Stimulated activated CD8-positive, alpha-beta memory T cell treated with anti-CD3 and anti-CD28 coated beads, Interleukin-12 subunit alpha, Interleukin-12 subunit beta, amount 100 ng/mL, for 1 hour (primary cell): ENCODE results near the gene DUSP2.
"Not testable (repeated sequence)": the region's sequence is repeated elsewhere in the genome, so short reads cannot be mapped to it uniquely, and the experiment has no call there.

Experiments used
- DNase-seq: peaks from one replicate; pipeline ENCODE4 v3.0.0-alpha.2; 2020; ENCODE audit warnings: low read depth

DUSP2 gene

GRCh38 chr2:96161898-96162297, 16.7 kb upstream of the DUSP2 start:
- DNase-seq: no peak

DNA sequence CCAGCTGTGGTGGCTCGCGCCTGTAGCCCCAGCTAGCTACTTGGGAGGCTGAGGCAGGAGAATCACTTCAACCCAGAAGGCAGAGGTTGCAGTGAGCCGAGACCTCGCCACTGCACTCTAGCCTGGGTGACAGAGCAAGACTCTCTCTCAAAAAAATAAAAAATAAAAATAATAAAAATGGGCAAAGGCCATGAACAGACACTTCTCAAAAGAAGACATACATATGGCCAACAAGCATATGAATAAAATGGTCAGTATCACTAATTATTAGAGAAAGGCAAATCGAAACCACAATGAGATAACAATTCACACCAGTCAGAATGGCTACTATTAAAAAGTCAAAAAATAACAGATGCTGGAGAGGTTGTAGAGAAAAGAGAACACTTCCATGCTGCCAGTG, 15.1 kb upstream of the DUSP2 start:
- DNase-seq: not testable (repeated sequence)

DNA sequence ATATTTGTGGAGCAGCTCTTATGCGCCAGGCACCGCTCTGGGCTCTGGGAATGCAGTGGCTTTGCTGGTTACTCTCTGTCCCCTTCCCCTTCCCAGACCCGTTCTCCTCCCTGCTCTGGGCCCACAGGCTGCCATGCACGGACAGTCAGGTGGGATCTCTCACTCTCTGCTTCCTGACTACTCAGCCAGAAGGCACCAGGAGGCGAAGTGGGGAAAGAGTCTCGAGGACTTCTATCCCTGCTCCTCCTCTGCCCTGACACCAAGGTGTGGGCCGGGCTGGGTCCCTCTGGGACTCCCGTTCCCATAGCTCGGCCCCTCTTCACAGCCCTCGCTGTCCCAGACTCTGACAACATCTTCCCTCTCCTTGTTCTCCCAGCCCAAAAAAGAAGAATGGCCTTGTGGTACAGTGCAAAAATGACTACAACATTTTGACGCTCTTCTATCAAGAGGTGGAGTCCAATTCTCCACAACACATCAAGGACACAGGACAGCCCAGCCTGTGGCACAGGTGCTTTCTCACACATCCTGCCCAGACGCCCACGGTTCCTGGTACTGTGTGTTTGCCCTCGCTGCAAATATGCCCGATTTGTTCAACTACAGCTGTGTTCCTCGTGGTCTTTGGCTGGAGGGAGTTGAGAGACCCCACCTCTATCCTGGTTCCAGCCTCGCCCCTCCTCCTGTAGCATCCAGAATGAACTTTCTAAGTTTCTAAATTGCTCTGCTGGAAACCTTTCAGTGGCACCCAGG, 14.0 kb upstream of the DUSP2 start:
- no peak for DNase-seq

DNA sequence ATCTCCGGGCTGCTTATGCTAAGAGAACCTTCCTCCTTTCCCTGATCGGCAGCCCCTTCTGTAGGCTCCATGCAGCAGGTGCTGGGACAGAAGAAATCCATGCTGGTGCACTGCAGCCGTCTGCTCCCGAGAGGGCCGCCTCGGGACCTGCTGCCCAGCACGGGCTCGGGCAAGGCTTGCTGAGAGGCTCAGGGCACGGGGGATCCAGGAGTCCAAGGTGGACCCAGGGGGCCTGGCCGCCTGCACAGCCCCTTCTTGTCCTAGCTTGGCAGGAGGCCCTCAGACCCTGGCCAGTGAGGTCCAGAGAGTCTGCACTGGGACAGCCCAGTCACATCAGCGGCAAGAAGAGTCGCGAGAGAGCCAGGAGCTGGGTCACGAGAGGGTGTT, 13.3 kb upstream of the DUSP2 start:
- DNase-seq: no peak

GRCh38 chr2:96157649-96158553, 12.7 kb upstream of the DUSP2 start:
- DNase-seq: peak; percentile 75

GRCh38 chr2:96156926-96157648, 11.8 kb upstream of the DUSP2 start:
- DNase-seq: no peak

- no peak for DNase-seq
These were observed 11.0 kb upstream of the DUSP2 start for GRCh38 chr2:96156011-96156820.

DNA sequence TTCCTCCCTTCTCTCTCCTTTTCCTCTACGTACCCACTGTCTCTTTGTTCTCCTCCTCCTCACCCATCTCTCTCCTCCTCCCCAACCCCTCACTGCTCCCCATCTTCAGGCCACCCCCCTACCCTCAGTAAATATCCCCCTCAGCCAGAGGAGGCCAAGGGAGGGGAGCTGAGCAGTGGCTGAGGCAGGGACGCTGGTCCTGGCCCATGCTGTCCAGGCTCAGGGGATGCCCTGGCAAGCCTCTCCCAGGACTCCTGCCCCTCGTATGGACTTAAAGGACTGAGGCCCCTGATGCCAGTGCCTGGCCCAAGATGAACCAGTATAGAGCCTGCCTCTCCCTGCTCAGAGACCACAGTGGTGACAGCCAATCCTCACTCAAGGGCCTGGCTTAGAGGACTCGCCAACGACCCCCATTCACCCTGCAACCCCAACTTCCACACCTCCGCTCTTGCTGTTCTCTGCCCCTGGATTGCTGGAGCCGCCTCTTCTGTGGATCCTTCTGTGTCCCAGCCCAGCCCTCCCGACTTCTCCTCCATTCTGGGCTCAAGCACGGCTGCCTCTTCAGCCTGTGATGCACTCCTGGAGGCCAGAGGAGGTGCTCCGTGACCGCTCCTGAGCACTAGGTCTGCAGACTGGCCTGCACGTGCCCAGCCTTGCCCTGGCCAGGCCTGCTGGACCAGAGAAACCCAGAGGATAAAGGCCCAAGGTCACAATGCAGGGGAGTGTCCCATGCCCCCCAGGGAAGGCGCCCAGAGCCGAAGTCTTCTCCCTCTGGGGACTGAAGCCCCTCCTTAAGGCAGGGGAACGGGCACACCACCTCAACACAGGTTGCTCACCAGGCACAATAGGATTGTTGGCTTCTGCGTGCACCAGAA, 9.5 kb upstream of the DUSP2 start:
- no peak for DNase-seq

GRCh38 chr2:96153991-96154431, 8.8 kb upstream of the DUSP2 start:
- no peak for DNase-seq

- DNase-seq: no peak
These were observed 8.1 kb upstream of the DUSP2 start for GRCh38 chr2:96153291-96153713.

GRCh38 chr2:96152304-96153161, 7.3 kb upstream of the DUSP2 start:
- DNase-seq: no peak

DNA sequence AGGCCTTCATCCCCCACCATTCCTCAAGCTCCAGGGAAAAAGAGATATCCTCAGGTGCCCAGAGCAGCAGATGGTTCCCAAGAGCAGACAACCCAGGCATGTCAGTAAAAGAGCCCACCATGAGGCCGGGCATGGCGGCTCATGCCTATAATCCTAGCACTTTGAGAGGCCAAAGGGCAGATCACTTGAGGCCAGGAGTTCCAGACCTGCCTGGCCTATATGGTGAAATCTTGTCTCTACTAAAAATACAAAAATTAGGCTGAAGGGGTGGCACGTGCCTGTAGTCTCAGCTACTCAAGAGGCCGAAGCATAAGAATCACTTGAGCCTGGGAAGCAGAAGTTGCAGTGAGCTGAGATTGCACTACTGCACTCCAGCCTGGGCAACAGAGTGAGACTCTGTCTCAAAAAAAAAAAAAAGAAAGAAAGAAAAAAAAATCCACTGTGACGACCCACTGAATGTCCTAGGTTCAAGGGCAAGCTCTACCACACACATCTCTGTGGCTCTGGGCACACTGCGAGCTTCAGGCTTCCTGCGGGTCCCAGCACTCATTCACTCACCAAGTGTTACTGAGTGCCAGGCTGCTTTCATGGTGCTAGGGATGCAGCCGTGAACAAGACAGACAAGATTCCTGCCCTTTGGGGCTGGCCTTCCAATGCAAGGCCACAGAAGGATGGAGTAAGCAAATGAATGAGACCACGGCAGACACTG, 6.5 kb upstream of the DUSP2 start:
- no peak for DNase-seq

- no peak for DNase-seq
These were observed 5.8 kb upstream of the DUSP2 start for GRCh38 chr2:96150791-96151594.

GRCh38 chr2:96150007-96150640, 4.9 kb upstream of the DUSP2 start:
- DNase-seq: no peak

GRCh38 chr2:96148410-96149217, 3.4 kb upstream of the DUSP2 start:
- peak; percentile 96 for DNase-seq

DNA sequence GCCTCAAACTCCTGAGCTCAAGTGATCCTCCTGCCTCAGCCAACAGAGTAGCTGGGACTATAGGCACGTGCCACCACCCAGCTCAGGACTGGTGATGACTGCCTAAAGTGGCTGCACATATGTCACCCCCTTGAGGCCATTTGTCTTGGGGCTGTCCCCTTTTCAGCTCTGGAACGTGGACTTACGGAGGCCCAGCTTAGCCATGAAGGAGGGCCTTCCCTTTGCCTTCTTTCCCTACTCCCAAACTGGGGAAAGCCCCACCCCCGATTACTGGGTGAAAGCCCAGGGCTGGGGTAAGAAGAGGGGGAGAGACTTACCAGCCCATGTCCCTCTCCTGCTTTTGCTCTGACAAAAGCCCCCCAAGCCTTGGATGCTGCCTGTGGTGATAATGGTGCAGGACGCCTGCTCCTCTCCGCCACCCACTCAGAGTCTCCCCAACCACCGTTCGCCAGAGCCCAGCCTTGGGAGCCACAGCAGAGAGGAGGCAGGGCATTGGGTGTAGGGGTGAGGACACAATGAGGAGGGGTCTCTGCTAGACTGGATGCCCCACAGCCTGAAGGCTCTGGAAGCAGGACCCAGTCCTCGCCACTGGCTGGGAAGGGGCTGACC, 2.5 kb upstream of the DUSP2 start:
- no peak for DNase-seq
